ENCODE measurements around the gene ALDH3A1.

Gene ALDH3A1

DNA sequence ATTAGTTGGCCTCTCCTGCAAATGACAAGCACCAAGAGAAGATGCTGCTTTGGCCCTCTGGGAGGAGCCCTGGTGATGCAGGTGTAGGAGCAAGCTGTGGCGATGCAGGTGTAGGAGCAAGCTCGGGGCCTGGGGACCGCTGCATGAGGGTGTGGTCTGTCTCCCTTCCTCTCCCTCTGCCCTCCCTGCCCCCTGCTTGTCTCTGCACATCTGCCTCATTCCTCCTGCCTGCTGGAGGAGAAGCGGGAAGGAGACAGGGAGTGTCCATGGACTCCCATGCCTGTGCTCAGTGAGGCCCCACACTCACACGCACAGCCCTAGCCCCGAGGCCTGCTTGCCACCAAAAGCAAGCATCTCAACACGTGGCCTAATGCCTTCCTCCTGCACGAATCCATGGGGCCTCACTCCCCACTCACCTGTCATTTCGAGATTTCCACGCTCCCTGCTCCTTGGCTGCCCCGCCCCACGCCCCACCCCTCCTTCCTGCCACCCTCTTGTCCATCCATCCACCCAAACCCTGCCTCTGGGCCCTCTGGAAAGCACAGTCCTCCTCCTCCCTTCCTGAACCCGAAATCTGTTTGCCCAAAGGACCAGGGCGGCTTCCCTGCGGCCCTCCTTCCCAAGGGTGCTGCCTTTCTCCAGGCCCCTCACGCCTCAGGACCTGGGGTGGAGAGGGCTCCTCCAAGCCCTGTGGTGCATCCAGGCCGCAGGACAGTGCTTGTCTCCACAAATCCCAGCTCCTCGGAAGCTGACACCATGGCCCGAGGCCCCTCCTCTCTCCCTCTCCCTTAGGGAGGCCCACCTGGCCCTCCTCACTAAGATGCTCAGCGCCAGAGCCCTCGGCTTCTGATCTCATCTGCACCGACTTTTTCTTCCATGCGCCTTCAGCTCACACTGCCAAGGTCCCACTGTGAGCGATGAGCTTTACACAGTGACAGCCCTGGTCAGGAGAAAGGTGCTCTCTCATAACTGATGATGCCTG is 11.8 kb upstream of the ALDH3A1 start:
- no peak for DNase-seq

DNA sequence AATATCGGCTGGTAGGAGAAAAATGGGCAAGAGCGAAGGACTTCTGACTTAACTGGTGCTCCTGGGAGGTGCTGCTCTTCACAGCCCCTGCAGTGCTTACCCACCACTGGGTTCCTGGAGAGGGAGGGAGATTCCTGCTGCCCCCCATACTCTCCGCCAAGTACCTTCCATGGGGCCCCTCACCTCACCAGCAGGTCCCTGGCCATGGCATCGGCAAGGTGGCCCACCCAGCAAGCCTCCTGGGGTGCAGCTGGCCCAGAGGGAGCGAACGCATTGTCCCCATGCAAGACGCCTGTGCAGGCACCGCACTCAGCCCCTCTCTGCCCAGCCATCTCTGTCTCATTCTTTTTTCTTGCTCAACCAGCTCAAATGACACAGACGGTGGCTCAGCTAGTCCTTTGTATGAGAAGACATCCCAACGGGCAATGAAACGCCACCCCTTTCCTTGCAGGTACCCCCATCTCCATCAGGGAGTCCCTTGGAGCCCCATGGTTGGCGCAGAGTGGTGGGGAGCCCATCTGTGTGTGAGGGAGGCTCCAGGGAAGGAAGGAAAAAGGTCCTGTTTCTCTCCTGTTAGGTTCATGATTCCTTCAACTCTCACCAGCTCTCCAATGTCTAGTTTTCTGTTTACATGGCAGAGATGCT is 9.6 kb upstream of the ALDH3A1 start:
- DNase-seq, result no peak

DNA sequence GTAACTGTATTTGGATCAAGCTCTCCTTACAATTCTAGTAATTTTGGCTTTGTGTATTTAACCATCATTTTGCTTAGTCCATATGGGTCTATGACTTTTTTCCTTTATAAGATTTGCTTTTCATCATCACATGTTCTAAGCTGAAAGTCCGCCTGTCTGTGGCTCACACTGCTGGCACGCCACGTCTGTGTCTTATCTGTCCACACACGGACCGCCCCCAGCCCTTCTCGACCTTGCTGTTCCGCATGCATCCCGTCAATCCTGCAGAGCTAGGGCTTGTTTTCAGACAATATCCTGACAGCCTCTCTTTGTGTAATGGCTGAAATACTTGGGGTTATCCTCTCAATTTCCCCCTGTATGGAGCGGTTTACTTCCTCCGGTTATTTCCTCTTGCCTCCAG is 8.4 kb upstream of the ALDH3A1 start:
- no peak for DNase-seq

DNA sequence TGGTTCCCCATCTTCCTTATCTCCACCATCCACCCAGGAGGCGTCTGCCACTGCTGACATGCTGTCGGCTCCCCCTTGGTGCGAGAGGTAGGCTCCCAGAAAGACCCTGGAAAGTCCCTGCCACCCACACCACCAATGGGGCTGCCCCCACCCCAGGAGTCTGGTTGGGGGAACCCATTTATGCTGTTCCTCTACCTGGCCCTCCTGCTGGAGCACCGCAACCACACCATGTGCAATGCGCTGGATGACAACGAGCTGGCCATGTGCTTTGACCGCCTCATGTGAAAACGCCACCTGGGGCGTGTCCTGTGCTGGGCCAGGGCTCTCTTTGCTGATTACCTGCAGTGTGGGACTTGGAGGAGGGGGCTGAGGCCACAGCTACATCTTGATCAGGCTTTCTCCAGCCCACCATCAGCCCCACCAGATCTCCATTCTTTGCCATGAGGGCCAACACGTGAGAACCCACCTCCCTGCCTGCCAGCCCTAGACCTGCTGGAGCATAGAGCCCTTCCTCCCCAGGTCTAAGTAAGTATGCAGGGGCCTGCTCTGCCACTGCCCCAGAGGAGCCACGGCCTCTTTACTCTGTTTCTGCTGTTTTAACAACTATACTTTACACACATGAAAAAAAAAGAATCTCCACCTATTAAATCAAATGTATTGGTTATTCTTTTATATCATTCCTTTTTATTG is 7.9 kb upstream of the ALDH3A1 start:
- DNase-seq, result no peak

DNA sequence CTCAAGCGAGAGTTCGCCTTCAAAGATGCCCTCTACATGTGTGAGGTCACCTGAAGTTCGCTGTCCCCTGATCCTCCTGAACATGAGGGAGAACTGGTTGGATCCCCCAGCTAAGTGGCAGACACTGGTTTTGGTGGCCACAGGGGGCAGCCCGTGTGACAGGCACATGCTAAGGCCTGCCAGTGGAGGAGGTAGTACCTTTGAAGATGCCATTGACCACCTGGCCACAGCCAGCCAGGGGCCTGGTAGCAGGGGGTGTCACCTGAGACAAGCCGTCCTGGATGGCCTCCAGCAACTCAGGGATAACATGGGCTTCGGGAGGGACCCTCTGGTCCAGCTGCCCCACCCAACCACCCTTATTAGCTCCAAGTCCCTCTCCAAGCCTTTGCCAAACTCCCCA is 7.3 kb upstream of the ALDH3A1 start:
- no peak for DNase-seq

DNA sequence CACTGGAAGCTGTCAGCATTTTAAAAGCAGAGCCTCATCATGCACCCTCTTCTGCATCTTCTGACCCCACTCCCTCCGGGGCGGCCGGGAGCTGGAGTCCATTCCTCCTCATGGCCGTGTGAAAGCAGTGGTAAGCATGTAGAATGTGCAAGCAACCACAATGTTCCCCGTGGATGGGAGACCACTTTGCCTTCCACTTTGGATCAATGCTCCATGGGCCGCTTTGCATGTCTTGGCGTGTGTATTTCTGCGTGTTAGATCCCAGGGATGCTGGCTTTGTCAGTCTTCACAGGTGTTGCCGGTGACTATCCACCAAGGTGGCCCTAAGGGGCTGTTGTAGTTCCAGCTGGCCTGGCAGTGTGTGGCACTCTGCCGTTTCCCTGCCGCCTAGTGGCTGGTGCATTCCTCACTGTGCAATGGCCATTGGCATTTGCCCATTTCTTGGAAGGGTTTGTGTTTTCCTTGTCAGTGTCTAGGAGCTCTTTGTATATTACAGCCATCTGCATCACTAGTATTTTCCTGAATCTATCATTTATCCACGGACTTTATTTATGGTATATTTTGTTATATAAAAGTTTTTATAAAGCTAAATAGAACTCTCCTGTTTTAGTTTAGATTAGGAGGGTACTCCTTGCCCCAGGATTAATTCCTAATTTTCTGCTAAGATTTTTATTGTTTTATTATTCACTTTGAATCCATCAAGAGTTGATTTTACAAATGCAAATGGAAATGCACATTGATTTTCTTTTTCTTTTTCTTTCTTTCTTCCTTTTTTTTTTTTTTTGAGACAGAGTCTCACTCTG is 5.8 kb upstream of the ALDH3A1 start:
- no peak for DNase-seq

DNA sequence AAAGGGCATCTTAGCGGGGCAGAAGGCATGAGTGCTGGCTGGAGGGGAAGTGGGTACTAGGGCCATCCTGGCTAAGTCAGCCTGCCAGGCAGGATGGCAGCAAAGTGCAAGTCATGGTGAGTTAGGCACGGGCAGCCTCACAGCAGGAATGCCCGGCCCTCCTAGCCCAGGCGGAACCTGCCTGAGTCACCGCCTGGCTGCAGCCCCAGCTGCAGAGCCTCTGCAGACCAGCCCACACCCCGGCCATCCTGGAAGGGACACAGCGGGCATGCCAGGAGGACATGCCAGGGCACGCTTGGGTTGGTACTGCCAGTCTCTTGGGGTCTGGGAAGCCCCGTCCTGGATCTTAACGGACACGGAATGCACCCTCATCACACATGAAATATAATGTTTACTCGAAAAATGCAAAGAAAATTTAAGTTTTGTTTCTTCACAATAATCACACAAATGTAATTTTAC is 5.0 kb upstream of the ALDH3A1 start:
- DNase-seq, result no peak

DNA sequence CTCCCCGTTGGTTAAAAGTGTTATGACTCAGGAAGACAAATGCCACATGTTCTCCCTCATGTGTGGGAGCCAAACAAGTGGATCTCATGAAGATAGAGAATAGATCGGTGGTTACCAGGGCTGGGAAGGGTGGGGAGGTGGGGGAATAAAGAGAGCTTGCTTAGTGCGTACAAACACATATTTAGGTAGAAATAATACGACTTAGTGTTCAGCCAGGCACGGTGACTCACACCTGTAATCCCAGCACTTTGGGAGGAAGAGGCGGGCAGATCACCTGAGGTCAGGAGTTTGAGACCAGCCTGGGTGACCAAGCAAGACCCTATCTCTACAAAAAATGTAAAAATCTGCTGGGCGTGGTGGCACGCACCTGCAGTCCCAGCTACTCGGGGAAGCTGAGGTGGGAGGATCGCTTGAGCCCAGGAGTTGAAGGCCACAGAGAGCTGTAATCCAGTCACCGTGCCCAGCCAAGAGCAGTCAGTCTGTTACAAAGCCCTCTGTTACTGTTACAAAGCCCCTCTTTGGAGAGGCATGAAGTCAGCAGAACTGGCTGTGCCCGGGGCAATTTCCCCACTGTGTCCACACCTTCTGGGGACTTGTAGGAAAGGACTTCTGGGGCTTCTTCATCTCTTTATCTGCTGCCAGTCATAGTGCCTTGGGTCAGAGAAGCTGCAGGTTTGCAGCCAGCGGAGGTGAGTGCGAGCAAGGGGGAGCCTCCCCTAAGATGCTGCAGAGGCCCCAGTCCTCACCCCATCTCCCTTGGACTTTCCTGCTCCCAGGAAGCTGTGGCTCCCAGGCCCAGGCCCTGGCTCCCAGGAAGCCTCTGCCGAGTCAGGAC is 4.3 kb upstream of the ALDH3A1 start:
- DNase-seq, result no peak

DNA sequence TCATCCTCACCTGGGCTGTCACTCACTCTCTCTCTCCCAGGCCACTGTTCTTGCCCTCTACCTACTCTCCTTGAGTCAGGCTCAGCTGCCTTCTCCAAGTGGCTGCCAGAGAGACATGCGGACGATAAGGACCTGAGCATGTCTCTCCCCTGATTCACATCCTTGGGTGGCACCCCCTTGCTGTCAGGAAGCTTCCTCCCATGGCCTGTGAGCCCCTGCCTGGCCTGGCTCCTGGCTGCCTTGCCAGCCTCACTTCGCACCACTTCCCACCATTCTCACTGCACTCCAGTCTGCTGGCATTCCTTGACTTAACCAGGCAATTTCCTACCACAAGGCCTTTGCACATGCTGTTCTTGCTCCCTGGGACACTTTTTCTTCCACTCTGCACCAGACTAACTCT is 2.7 kb upstream of the ALDH3A1 start:
- no peak for DNase-seq

DNA sequence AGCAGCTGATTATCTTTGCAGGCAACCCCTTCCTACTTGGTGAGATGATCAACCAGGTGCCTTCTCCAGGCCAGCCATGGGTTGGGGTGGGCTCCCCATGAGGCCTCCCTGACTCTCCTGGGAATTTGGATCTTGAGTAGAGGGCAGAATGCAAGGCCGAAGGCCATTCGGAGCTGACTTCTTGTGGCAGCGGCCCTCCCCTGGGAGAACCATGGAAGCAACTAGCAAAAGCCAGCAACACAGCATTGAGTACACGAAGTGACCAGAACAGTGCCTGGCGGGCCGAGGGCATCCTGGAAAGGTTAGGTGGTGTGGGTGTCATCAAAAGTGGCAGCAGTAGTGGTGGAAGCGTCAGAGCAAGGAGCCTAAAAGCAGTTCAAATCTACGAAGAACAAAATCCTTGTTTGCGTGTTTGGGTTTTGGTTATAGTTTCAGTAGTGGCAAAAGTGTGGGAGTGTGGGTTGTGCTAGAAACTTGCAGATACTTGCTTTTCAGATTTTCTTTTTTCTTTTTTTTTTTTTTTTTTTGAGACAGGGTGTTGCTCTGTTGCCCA is 2.0 kb upstream of the ALDH3A1 start:
- no peak for DNase-seq

DNA sequence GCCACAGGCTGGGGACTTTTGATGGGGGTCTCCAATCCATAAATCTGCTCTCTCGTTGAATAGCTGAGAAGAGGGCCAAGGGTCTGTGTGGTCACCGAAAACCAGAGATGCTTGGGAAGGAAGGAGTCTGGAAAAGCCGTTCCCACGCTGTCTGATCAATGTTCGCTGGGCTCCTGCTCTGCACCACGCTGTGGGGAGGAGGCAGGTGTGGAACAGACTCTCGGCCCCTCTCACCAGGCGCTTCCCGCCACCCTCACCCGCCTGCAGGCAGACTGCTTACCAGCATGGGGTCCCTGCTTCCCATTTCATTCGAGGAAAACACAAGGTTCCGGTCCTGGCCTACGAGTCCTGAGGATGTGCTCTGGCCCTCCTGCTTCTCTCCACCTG is 702 bp upstream of the ALDH3A1 start:
- no peak for DNase-seq

DNA sequence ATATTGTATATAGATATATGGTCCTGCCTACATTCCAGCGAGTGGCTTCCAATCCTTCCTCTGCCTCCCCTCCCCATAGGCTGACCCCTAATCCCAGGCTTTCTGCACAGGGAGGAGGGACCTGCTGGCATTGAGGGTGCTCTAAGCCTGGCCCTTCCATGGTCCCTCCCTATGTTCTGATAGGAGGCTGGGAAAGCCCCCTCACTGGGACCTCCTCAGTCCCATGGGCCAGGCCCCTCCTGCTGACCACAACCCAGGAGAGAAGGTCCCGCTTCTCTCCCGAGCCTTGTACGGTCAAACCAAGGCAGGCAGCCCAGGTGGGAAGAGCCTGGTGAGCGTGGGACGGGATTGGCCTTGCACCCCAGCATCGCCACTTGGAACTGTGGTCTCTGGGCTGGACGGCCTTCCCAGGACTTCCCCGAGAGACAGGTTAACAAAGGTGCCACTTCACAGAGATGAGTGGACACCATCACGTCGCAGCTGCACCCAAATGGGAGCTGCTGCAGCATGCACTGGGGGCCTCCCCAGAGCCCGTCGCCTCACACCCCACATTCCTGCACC is 859 bp downstream of the ALDH3A1 start:
- no peak for DNase-seq

DNA sequence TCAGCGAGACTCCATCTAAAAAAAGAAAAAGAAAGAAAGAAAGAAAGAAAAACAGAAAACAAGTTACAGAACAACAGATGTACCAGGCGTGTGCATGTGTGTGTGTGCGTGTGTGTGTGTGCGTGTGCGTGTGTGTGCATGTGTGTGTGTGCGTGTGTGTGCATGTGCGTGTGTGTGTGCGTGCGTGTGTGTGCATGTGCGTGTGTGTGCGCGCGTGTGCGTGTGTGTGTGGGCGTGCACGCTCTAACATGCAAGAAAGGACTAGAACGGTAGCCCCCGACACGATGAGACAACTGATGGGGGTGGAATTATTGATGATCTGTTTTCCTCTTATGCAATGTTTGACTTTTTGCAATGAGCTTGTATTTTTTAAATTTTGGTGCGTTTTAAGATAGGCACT is 1.6 kb downstream of the ALDH3A1 start:
- DNase-seq, result no peak

DNA sequence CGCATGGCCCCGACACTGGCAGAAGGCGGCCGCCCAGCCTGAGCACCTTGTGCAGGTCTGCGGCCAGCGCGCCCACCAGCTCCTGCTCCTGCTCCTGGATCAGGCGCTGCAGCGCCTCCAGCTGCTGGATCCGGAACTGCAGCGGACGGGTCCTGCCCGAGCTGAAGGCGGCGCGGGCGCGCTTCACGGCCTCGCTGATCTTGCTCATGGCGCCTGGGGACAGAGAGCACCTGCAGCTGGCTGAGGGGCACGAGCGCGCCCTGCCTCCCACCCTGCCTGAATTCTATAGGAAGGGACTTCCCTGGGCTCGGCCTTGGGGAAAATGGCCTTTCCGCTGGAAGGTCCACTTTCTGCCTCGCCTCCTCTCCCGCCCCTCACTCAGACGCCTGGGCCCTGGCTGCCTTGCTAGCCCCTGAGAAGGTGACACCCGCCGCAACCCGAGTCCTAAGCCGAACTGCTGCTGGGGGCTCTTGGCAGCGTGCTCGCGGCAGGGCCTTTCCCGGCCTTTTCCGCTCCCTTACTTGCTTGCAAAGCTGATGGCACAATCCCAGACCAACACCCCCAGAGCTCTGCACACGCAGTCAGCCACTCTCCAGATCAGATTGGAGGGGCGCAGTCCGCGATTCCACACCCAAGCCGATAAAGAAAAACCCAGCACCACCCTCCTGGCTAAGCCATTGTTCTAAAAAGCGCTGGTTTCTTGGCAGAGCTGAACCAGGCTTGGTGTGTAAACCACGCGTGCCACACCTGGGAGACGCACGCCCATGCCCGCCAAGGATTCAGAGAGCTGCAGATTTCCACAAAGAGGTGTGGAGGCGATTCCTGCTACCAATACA is 3.0 kb downstream of the ALDH3A1 start:
- DNase-seq, result no peak

DNA sequence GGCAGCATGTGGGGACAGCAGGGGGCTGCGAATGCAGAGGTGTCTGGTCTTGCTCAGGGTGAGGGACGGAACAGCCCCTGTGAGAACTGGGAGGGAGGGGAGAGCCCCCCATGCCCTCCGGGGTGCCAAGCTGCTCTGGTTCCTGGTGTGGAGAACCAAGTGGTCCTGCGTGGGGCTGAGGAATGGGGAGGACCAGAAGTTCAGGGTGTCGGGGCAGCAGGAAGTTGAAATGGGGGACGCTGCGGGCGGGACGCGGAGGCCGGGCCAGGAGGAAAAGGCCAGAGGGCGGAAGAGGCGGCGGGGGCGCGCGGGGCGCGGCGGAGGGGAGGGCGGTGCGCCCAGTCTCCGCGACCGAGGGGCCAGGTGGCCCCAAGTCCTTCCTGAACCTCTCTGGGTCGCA is 3.6 kb downstream of the ALDH3A1 start:
- DNase-seq, result no peak

DNA sequence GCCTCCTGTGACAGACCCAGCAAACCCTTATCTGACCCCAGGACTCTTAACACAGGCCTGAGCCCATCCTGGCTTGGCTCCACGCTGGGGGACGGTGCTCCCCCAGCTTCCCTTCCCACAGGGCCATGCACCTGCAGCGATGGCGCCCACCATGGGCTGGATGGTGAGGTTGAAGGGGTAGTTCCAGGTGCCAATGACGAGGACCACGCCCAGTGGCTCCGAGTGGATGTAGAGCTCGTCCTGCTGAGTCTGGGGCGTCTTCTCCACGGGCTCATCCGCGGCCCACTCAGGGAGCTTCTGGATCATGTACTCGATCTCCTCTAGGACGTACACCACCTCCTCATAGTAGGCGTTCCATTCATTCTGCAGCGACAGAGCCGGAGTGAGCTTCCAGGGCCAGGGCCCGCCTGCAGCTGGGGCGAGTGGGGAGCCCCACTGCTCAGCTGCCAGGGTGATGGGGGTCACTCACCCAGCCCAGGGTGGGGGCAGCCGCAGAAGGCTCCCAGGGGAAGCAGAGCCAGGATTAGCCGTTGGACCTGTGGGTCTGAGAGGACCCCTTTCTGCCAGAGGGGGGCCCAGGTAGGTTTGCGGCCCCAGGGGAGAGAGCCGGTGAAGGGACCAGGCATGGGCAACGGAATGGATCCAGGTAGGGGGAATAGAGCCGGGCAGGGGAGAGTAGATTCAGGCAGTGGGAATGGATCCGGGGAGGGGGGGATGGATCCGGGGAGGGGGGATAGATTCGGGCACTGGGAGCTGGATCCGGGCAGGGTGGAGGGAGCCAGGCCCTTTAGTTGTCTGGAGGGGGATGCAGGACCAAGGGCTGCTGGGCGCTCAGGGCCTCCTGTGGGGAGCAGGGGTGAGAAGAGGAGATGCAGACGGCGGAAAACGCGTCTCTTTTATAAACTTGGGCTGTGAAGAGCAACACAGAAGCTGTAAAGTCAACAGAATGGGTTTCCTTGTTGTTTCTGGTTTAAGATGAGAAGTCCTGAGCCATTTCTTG is 4.7 kb downstream of the ALDH3A1 start:
- no peak for DNase-seq

DNA sequence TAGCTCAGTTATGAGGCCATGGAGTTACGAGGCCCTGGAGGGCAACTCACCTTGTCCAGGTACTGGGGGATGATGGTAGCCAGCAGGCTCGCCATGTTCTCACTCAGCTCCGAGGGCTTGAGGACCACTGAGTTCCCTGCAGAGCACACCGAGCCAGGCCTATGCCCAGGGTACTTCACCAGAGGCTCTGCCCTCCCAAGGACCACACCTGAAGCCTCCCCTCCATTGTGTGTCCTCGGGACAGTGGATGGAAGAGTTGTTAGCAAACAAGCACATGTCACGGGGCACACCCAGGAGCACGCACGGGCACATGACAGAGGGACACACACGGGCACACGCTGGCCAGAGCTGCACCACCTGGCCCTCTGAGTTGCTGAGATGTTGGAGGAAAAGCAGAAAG is 5.6 kb downstream of the ALDH3A1 start:
- DNase-seq, result no peak

DNA sequence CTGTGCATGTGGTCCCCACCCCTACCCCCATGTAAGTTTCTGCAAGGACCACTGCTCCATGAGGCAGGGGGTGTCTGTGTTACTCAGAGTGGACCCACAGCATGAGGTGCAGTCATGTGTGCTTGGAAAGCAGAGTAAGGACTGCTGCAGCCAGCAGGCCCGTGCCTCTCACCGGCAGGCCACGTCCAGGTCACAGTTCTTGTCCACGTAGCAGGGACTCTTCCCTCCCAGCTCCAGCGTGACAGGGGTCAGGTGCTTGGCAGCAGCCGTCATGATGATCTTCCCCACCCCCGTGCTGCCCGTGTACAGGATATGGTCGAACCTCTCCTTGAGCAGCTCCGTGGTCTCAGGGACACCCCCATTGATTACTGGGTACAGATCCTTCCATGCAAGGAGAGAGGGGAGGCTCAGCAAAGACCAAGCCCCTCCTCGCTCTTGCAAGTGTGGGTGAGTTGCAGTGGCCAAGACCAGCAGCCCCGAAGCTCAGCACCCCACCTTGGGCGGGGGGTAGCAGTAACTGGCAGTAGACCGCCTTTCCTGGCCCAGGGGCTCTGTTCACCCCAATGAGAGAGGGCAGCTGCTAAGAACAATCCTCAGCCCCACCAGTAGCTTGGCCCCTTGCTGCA is 6.2 kb downstream of the ALDH3A1 start:
- no peak for DNase-seq

DNA sequence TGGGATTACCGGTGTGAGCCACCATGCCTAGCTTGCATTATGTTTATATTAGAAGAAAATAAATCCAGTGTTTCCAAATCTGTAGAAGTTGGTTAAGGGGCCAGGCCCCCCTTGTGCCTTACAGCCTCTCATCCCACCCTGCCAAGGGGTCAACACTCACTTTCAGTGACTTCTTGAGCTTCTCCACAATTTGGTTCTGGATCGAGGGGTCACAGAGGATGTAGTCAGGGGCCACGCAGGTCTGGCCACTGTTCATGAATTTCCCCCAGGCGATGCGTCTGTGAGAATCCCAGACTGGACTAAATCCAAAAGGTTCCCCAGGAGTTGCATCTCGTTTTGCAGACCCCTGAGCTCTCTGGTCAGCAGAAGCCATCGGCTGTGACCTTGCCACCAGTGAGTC is 7.2 kb downstream of the ALDH3A1 start:
- DNase-seq, result no peak

Data from NCI-H1417 treated with DMSO at 0.1 percent for 48 hours (cell line).